ENCODE measurements around the gene CGB2. TPM values are rescaled to one million over a fixed set of nuclear protein-coding genes. Genes with fewer than 3 reads are reported as not detected.
A peak's percentile ranks its signal among the peaks of the same experiment; 100 is the strongest.

The CGB2 gene
- total RNA-seq, 1 donor = not detected

DNA sequence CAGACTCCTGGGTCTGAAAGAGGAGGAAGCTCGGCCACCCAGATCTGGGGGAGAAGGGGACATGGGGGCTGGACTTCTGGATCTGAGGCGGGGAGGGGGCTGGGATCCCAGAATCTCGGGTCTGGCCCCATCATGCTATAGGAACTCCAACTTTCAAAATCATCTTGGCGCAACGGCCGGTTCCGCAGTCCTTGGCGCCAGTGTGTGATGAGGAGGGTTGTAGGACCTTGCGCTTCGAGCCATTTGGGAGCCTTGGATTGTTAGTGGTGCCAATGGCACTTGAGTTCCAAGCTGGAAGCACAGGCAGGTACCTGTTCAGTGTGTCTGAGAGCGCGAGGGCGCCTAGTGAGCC lies 37.7 kb upstream of the CGB2 start:
- DNase-seq (ENCODE audit: low read depth) = no peak
- H3K4me3 ChIP-seq (ENCODE audit: low read depth, low read length) = peak overlapping the region; percentile 95
- no peak for TF ChIP-seq CTCF (IDR thresholded peaks at IDR 0.05; ENCODE audit: insufficient read depth, low read depth, low read length)

GRCh38 chr19:48997972-48998371 lies 33.7 kb upstream of the CGB2 start:
- H3K4me3 ChIP-seq (ENCODE audit: low read depth, low read length) = no peak overlapping the region
- peak; percentile 71 for TF ChIP-seq CTCF (IDR thresholded peaks at IDR 0.05; ENCODE audit: insufficient read depth, low read depth, low read length)
- DNase-seq (ENCODE audit: low read depth) = peak; percentile 47

GRCh38 chr19:48999481-49000325 lies 32.0 kb upstream of the CGB2 start:
- no peak overlapping the region for H3K4me3 ChIP-seq (ENCODE audit: low read depth, low read length)
- DNase-seq (ENCODE audit: low read depth) = peak; percentile 60
- TF ChIP-seq CTCF (IDR thresholded peaks at IDR 0.05; ENCODE audit: insufficient read depth, low read depth, low read length) = peak; percentile 83

DNA sequence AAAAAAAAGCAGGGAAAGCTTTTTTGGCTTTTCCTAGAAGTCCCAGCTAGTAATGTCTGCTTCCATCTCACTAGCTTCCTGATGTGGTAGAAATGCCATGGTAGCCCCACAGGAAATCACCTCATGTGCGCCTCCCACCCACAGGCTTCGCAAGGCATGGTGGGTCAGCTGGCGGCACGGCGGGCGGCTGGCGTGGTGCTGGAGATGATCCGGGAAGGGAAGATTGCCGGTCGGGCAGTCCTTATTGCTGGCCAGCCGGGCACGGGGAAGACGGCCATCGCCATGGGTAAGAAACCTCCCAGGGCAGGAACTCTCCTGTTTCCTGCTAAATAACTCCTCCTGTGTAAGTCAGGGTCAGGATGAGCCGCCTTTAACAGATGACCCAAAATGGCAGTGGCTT lies 27.6 kb upstream of the CGB2 start:
- H3K4me3 ChIP-seq (ENCODE audit: low read depth, low read length) = no peak overlapping the region
- DNase-seq (ENCODE audit: low read depth) = no peak
- TF ChIP-seq CTCF (IDR thresholded peaks at IDR 0.05; ENCODE audit: insufficient read depth, low read depth, low read length) = no peak

- TF ChIP-seq CTCF (IDR thresholded peaks at IDR 0.05; ENCODE audit: insufficient read depth, low read depth, low read length) = no peak
- H3K4me3 ChIP-seq (ENCODE audit: low read depth, low read length) = no peak overlapping the region
- no peak for DNase-seq (ENCODE audit: low read depth)
Measured at GRCh38 chr19:49004964-49005614, 26.6 kb upstream of the CGB2 start.

- TF ChIP-seq CTCF (IDR thresholded peaks at IDR 0.05; ENCODE audit: insufficient read depth, low read depth, low read length) = no peak
- DNase-seq (ENCODE audit: low read depth) = no peak
- H3K4me3 ChIP-seq (ENCODE audit: low read depth, low read length) = no peak overlapping the region
Measured at GRCh38 chr19:49006905-49007304, 24.8 kb upstream of the CGB2 start.
